ENCODE results near the gene PXMP2.
A peak's percentile ranks its signal among the peaks of the same experiment; 100 is the strongest.

The PXMP2 gene

DNA sequence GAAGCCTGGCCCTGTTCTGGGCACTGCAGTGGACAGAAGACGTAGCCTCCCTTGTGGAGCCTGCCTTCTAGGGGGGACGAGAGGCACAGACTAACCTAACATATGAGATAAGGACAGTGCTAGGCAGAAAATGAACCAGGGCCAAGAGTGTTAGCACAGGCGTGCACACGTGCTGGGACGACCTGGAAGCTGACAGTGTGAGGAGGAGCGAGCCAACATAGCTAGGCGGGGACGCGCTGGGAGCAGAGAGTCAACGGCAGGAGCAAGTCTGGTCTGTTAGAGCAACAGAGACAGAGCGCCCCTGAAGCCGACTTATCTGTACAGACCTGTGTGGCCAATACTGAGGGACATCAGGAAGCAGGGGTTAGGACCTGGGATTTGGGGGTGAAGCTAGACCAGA is 8.0 kb downstream of the PXMP2 start:
- H3K9me2 ChIP-seq (ENCODE audit: low read depth, low read length), result no peaks in the 10 kb centered on the region
- no peaks in the 10 kb centered on the region for H3K9me3 ChIP-seq (ENCODE audit: low read length)
- H3K79me2 ChIP-seq (ENCODE audit: insufficient read depth, low read length), result no peaks in the 10 kb centered on the region
- H3K27ac ChIP-seq (ENCODE audit: low read depth, low read length, poor library complexity, severe bottlenecking), result no peak overlapping the region
- H3K4me2 ChIP-seq (ENCODE audit: low read length), result no peak overlapping the region
- H3K4me3 ChIP-seq (ENCODE audit: low read depth, low read length, poor library complexity, severe bottlenecking), result no peak overlapping the region
- peaks cover 14% of the 10 kb centered on the region for H3K4me1 ChIP-seq (ENCODE audit: insufficient read depth, low read length, severe bottlenecking)
- H3K27me3 ChIP-seq (ENCODE audit: insufficient read depth, low read length), result no peaks in the 10 kb centered on the region
- H3K36me3 ChIP-seq (ENCODE audit: insufficient read depth, low read length), result peaks cover 64% of the 10 kb centered on the region
- no peaks in the 10 kb centered on the region for H4K20me1 ChIP-seq (ENCODE audit: insufficient read depth, low read length)
- H3K9ac ChIP-seq (ENCODE audit: low read length), result no peak overlapping the region
- no peak overlapping the region for H2AFZ ChIP-seq (ENCODE audit: low read length)
- H3F3A ChIP-seq (ENCODE audit: insufficient read depth, low read length), result 0 out of 2 replicates have a peak, but pooled peaks cover 1% of the 10 kb centered on the region
- TF ChIP-seq, protein P1, sequence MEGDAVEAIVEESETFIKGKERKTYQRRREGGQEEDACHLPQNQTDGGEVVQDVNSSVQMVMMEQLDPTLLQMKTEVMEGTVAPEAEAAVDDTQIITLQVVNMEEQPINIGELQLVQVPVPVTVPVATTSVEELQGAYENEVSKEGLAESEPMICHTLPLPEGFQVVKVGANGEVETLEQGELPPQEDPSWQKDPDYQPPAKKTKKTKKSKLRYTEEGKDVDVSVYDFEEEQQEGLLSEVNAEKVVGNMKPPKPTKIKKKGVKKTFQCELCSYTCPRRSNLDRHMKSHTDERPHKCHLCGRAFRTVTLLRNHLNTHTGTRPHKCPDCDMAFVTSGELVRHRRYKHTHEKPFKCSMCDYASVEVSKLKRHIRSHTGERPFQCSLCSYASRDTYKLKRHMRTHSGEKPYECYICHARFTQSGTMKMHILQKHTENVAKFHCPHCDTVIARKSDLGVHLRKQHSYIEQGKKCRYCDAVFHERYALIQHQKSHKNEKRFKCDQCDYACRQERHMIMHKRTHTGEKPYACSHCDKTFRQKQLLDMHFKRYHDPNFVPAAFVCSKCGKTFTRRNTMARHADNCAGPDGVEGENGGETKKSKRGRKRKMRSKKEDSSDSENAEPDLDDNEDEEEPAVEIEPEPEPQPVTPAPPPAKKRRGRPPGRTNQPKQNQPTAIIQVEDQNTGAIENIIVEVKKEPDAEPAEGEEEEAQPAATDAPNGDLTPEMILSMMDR (IDR thresholded peaks at IDR 0.05; ENCODE audit: low read length), result no peak
- TF ChIP-seq EZH2 (IDR thresholded peaks at IDR 0.05; ENCODE audit: borderline replicate concordance, low read length), result no peak

DNA sequence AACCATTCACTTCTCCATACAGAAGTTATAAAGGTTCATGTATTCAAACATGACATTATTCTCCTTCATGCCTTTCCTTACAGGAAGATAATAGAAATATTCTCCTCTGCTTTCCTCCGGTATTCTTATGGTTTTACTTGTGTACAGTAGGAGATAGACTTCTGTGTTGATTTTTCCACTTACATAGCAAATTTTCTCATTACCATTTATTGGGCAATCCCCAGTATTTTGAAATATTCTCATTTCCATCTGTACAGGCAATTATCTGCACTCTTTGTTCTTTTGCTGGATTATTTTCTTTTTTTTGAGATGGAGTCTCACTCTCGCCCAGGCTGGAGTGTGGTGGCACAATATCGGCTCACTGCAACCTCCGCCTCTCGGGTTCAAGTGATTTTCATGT is 11.0 kb downstream of the PXMP2 start:
- H2AFZ ChIP-seq (ENCODE audit: low read length), result no peak overlapping the region
- 0 out of 2 replicates have a peak, but pooled peaks cover 3% of the 10 kb centered on the region for H3F3A ChIP-seq (ENCODE audit: insufficient read depth, low read length)
- H3K27ac ChIP-seq (ENCODE audit: low read depth, low read length, poor library complexity, severe bottlenecking), result no peak overlapping the region
- no peaks in the 10 kb centered on the region for H3K79me2 ChIP-seq (ENCODE audit: insufficient read depth, low read length)
- H3K9ac ChIP-seq (ENCODE audit: low read length), result no peak overlapping the region
- peaks cover 16% of the 10 kb centered on the region for H3K4me1 ChIP-seq (ENCODE audit: insufficient read depth, low read length, severe bottlenecking)
- no peaks in the 10 kb centered on the region for H3K27me3 ChIP-seq (ENCODE audit: insufficient read depth, low read length)
- H3K4me2 ChIP-seq (ENCODE audit: low read length), result no peak overlapping the region
- no peaks in the 10 kb centered on the region for H3K9me2 ChIP-seq (ENCODE audit: low read depth, low read length)
- H4K20me1 ChIP-seq (ENCODE audit: insufficient read depth, low read length), result no peaks in the 10 kb centered on the region
- TF ChIP-seq EZH2 (IDR thresholded peaks at IDR 0.05; ENCODE audit: borderline replicate concordance, low read length), result no peak
- TF ChIP-seq, protein P1 (IDR thresholded peaks at IDR 0.05; ENCODE audit: low read length), result no peak
- peaks cover 71% of the 10 kb centered on the region for H3K36me3 ChIP-seq (ENCODE audit: insufficient read depth, low read length)
- no peak overlapping the region for H3K4me3 ChIP-seq (ENCODE audit: low read depth, low read length, poor library complexity, severe bottlenecking)
- no peaks in the 10 kb centered on the region for H3K9me3 ChIP-seq (ENCODE audit: low read length)

DNA sequence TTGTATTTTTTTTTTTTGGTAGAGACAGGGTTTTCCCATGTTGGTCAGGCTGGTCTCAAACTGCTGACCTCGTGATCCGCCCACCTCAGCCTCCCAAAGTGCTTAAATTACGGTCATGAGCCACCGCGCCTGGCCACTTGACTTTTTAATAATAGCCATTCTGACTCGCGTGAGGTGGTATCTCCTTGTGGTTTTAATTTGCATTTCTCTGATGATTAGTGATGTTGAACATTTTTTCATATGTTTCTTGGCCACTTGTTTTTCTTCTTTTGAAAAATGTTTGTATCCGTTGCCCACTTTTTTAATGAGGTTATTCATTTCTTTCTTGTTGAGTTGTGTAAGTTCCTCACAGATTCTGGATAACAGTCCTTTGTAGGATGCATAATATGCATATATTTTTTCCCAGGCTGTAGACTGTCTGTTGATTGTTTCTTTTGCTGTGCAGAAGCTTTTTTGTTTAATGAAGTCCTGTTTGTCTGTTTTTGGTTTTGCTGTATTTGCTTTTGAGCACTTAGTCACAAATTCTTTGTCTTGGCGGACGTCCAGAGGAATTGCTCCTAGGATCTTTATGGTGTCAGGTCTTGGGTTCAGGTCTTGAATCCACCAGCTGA is 12.9 kb downstream of the PXMP2 start:
- Histone ChIP-seq H4K20me1 (ENCODE audit: insufficient read depth, low read length) (no peaks in the 10 kb centered on the region), H3K27ac (ENCODE audit: low read depth, low read length, poor library complexity, severe bottlenecking) (peak overlapping the region; percentile 78), H2AFZ (ENCODE audit: low read length) (no peak overlapping the region), H3K4me1 (ENCODE audit: insufficient read depth, low read length, severe bottlenecking) (peaks cover 16% of the 10 kb centered on the region), H3K9me3 (ENCODE audit: low read length) (no peaks in the 10 kb centered on the region), H3K36me3 (ENCODE audit: insufficient read depth, low read length) (peaks cover 86% of the 10 kb centered on the region), H3K79me2 (ENCODE audit: insufficient read depth, low read length) (no peaks in the 10 kb centered on the region), H3K27me3 (ENCODE audit: insufficient read depth, low read length) (no peaks in the 10 kb centered on the region), H3F3A (ENCODE audit: insufficient read depth, low read length) (0 out of 2 replicates have a peak, but pooled peaks cover 3% of the 10 kb centered on the region), H3K9ac (ENCODE audit: low read length) (no peak overlapping the region; the same call in 1 of the 2 replicates), H3K4me2 (ENCODE audit: low read length) (peak overlapping the region; percentile 19; the same call in 1 of the 2 replicates), H3K4me3 (ENCODE audit: low read depth, low read length, poor library complexity, severe bottlenecking) (no peak overlapping the region), H3K9me2 (ENCODE audit: low read depth, low read length) (no peaks in the 10 kb centered on the region)
- TF ChIP-seq, protein P1 (IDR thresholded peaks at IDR 0.05; ENCODE audit: low read length), result no peak
- no peak for TF ChIP-seq EZH2 (IDR thresholded peaks at IDR 0.05; ENCODE audit: borderline replicate concordance, low read length)
